GM23338 (cell line): ENCODE data around the gene PPP5C.

Experiments
- CREB1 ChIP-seq: fragments of 250-450 bp; sonication (Bioruptor Pico); IDR thresholded peaks from 2 replicates; pipeline ENCODE4 v1.5.0; 2020; ENCODE audit warnings: low read depth, mild to moderate bottlenecking, moderate library complexity
- CTCF ChIP-seq, 2 experiments: fragments of 200-600 bp in 1 of 2; sonication (generic) in 1 of 2; conservative IDR thresholded peaks; 2 replicates each; pipeline versions ENCODE4 v1.5.1 to v1.6.1; 2016 to 2017; ENCODE audit warnings: antibody characterized with exemption in 2 of 2, low read depth in 2 of 2, mild to moderate bottlenecking in 2 of 2, moderate library complexity in 1 of 2
- EZH2 ChIP-seq: fragments of 200-600 bp; sonication (generic); IDR thresholded peaks from one replicate; pipeline ENCODE4 v1.8.0; 2017; ENCODE audit warnings: antibody characterized with exemption, mild to moderate bottlenecking, low read depth; ENCODE audit not compliant: unreplicated experiment
- EZH2phosphoT487 ChIP-seq: fragments of 200-600 bp; sonication (generic); IDR thresholded peaks from one replicate; pipeline ENCODE4 v1.8.1; 2018; ENCODE audit warnings: antibody characterized with exemption; ENCODE audit not compliant: unreplicated experiment
- JUNB ChIP-seq: IDR thresholded peaks from one replicate; pipeline ENCODE4 v1.6.1; 2016; ENCODE audit warnings: antibody characterized with exemption; ENCODE audit not compliant: unreplicated experiment
- NANOG ChIP-seq: IDR thresholded peaks from 2 replicates; pipeline ENCODE4 v1.6.1; 2016; ENCODE audit warnings: antibody characterized with exemption, borderline replicate concordance
- POLR2AphosphoS5 ChIP-seq: IDR thresholded peaks from 2 replicates; pipeline ENCODE4 v1.6.1; 2016; ENCODE audit warnings: antibody characterized with exemption, low read depth
- STAT1 ChIP-seq: IDR thresholded peaks from one replicate; pipeline ENCODE4 v1.6.1; 2016; ENCODE audit warnings: antibody characterized with exemption; ENCODE audit not compliant: unreplicated experiment
- ZNF114 ChIP-seq: fragments of 250-450 bp; sonication (Bioruptor Pico); IDR thresholded peaks from 2 replicates; pipeline ENCODE4 v1.5.0; 2020; ENCODE audit warnings: mild to moderate bottlenecking, moderate library complexity
- TF ChIP-seq, protein P1 (sequence below): IDR thresholded peaks from 2 replicates; pipeline ENCODE4 v1.6.1; 2016; ENCODE audit warnings: antibody characterized with exemption
- TF ChIP-seq, protein P2 (sequence below): IDR thresholded peaks from one replicate; pipeline ENCODE4 v1.6.1; 2018; ENCODE audit warnings: antibody characterized with exemption; ENCODE audit not compliant: unreplicated experiment

DNA sequence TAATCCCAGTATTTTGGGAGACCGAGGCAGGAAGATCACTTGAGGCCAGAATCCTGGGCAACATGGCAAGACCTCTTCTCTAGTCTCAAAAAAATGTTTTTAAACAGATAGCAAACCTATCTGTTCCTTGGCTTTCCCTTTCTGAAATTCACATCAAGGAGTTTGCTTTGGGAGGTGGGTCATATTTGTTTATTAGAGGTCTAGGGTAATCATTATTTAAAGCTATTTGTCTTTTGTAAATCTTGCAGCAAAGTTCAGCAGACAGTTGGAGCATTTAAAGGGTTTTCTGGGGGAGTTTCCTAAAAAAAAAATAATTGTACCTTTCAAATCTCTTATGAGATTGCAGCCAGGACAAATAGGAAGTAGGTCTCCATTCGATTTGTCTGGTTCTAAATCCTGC lies 17.5 kb downstream of the PPP5C start:
- TF ChIP-seq, protein P1, sequence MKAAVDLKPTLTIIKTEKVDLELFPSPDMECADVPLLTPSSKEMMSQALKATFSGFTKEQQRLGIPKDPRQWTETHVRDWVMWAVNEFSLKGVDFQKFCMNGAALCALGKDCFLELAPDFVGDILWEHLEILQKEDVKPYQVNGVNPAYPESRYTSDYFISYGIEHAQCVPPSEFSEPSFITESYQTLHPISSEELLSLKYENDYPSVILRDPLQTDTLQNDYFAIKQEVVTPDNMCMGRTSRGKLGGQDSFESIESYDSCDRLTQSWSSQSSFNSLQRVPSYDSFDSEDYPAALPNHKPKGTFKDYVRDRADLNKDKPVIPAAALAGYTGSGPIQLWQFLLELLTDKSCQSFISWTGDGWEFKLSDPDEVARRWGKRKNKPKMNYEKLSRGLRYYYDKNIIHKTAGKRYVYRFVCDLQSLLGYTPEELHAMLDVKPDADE, result no peak
- no peak for TF ChIP-seq CTCF (conservative IDR thresholded peaks at IDR 0.05; ENCODE audit: low read depth in 2 of 2)
- no peak for TF ChIP-seq POLR2AphosphoS5
- no peak for TF ChIP-seq EZH2
- no peak for TF ChIP-seq NANOG
- TF ChIP-seq CREB1 (CRISPR knock-in tag), result no peak
- TF ChIP-seq EZH2phosphoT487, result no peak
- TF ChIP-seq JUNB, result no peak
- no peak for TF ChIP-seq ZNF114 (CRISPR knock-in tag)
- TF ChIP-seq, protein P2, sequence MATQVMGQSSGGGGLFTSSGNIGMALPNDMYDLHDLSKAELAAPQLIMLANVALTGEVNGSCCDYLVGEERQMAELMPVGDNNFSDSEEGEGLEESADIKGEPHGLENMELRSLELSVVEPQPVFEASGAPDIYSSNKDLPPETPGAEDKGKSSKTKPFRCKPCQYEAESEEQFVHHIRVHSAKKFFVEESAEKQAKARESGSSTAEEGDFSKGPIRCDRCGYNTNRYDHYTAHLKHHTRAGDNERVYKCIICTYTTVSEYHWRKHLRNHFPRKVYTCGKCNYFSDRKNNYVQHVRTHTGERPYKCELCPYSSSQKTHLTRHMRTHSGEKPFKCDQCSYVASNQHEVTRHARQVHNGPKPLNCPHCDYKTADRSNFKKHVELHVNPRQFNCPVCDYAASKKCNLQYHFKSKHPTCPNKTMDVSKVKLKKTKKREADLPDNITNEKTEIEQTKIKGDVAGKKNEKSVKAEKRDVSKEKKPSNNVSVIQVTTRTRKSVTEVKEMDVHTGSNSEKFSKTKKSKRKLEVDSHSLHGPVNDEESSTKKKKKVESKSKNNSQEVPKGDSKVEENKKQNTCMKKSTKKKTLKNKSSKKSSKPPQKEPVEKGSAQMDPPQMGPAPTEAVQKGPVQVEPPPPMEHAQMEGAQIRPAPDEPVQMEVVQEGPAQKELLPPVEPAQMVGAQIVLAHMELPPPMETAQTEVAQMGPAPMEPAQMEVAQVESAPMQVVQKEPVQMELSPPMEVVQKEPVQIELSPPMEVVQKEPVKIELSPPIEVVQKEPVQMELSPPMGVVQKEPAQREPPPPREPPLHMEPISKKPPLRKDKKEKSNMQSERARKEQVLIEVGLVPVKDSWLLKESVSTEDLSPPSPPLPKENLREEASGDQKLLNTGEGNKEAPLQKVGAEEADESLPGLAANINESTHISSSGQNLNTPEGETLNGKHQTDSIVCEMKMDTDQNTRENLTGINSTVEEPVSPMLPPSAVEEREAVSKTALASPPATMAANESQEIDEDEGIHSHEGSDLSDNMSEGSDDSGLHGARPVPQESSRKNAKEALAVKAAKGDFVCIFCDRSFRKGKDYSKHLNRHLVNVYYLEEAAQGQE, result no peak
- TF ChIP-seq STAT1, result no peak
